OCI-LY3 (cell line): ENCODE data around the gene PRKAA1.

Experiments used
- EZH2phosphoT487 ChIP-seq: fragments of 200-600 bp; shearing (Covaris generic); IDR thresholded peaks from 2 replicates; pipeline ENCODE4 v1.6.1; 2018; ENCODE audit warnings: antibody characterized with exemption, mixed run types, low read depth
- TF ChIP-seq, protein P1 (sequence below): fragments of 200-600, 300-600 bp; sonication (generic); IDR thresholded peaks from 2 replicates; pipeline ENCODE4 v1.5.1; 2014; ENCODE audit warnings: antibody characterized with exemption, low read length, low read depth

GRCh38 chr5:40813698-40814281 is 15.6 kb upstream of the PRKAA1 start:
- TF ChIP-seq, protein P1, sequence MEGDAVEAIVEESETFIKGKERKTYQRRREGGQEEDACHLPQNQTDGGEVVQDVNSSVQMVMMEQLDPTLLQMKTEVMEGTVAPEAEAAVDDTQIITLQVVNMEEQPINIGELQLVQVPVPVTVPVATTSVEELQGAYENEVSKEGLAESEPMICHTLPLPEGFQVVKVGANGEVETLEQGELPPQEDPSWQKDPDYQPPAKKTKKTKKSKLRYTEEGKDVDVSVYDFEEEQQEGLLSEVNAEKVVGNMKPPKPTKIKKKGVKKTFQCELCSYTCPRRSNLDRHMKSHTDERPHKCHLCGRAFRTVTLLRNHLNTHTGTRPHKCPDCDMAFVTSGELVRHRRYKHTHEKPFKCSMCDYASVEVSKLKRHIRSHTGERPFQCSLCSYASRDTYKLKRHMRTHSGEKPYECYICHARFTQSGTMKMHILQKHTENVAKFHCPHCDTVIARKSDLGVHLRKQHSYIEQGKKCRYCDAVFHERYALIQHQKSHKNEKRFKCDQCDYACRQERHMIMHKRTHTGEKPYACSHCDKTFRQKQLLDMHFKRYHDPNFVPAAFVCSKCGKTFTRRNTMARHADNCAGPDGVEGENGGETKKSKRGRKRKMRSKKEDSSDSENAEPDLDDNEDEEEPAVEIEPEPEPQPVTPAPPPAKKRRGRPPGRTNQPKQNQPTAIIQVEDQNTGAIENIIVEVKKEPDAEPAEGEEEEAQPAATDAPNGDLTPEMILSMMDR = no peak
- TF ChIP-seq EZH2phosphoT487 = no peak
